Stimulated activated CD8-positive, alpha-beta memory T cell treated with anti-CD3 and anti-CD28 coated beads, Interleukin-12 subunit alpha, Interleukin-12 subunit beta, amount 100 ng/mL, for 4 hours (primary cell): ENCODE measurements around the gene MASP1.

ENCODE experiments used
- DNase-seq: peaks from one replicate; pipeline ENCODE4 v3.0.0-alpha.2; 2020; ENCODE audit warnings: low read depth

MASP1 gene

DNA sequence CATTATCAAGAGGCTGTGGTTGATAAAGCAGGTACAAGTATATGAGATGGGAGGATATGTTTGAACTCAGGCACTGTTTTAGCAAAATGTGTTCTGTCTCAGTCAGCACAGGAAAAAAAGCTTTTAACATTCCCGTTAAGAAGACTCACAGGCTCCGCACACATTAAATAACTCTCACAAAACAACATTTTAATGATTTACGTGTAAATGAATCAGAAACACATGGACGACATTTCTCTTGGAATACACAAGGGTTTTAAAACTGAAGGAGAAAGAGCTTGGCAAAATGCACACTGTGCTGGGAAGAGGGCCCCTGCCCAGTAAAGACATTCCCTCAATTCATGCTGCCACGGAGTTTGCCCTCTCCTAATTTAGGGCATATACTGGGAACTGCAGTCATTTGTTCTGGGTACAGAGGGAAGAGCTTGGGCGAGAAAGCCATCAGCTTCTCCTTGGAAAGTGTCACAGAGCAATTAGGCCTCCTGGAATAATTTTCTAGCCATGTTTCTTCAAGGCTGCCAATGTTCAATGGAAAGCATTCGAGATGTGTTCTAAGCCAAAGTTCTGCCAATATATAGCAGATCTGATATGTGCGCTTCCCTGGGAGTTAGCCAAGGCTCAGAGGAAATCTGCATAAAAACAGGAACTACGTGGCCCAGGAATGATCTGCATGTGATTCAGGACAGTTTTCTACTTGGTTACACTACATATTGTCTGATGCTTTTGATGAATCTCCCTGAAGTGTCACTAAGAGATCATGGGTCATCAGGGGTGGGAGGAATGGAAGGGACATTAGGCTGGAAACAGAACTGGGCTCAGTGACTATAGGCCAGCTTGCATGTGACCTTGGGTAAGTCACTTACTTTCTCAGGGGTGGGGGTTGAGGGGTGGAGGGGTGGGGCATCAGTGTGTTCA, 2.2 kb upstream of the MASP1 start:
- DNase-seq = no peak

DNA sequence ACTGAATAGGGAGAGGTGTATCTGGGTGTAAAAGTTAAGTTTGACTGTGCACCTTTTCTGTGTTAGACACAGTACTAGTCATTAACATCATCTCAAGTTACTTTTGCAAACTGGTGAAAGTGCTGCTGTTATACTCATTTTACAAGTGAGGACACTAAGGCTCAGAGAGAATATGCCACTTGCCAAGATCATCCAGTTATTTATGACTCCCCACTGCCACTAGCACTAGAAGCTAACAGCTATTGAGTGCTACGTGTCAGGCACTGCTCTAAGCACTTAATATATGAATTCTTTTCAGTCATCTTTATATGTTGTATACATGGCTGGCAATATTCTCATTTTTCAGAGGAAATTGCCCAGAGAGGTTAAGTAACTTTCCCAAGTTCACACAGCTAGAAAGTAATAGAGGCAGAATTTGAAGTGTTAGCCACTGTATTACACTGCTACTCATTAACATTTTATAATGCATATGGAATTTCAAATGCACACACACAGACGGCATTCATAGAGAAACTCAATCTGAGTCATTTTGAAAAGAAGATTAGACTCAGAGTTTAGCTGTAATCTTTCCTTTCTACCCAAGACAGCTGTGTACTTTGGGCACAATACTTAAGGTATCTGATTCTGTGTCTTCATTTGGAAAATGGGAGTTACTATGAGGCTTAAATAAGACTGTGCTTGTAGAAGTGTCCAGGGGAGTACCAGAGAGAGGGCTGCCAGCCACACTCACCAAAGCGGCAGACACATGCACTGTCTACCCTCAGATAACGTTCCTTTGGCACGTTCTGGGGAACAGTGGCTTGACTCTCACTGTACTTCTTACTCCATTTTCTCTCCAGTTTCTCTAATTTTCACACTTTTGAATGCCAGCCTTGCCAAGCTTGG, 1.3 kb upstream of the MASP1 start:
- no peak for DNase-seq

DNA sequence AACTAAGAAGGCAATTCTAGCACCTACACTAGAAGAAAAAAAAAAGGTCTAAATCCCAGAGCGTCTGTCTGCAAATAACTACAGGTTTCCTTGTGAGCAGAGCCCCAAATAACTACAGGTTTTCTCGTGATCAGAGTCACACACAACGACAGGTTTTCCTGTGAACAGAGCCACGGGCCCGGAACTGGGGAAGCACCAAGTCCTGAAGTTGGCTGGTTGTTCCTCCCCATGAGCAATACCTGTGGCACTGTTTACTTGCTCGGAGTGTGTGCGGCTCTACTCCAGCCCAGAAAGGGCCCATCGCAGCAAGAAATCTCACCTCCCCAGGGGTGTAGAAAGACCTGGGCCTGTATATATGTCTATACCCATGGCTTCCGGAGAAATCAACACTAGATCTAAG, 644 bp upstream of the MASP1 start:
- no peak for DNase-seq

- no peak for DNase-seq
These were observed 481 bp downstream of the MASP1 start for GRCh38 chr3:187291001-187291511.

DNA sequence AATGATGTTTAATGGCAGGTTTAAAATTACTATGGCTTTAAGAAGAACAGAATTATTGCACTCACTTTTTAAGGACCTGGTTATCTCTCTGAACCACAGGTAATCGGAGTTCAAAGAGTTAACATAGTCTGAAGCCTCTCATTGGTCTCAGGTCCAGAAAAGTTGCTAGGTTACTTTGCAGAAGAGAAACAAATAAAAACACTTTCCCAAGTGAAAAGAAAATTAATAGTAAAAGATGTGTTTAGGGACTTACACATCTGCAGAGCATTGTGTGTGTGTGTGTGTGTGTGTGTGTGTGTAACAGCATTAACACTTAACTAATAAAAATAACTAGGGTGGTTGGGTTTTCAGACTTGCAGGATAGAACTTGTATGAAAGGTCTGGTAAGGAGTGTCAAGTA, 1.0 kb downstream of the MASP1 start:
- DNase-seq = no peak

- no peak for DNase-seq
These were observed 2.5 kb downstream of the MASP1 start for GRCh38 chr3:187288855-187289605.

DNA sequence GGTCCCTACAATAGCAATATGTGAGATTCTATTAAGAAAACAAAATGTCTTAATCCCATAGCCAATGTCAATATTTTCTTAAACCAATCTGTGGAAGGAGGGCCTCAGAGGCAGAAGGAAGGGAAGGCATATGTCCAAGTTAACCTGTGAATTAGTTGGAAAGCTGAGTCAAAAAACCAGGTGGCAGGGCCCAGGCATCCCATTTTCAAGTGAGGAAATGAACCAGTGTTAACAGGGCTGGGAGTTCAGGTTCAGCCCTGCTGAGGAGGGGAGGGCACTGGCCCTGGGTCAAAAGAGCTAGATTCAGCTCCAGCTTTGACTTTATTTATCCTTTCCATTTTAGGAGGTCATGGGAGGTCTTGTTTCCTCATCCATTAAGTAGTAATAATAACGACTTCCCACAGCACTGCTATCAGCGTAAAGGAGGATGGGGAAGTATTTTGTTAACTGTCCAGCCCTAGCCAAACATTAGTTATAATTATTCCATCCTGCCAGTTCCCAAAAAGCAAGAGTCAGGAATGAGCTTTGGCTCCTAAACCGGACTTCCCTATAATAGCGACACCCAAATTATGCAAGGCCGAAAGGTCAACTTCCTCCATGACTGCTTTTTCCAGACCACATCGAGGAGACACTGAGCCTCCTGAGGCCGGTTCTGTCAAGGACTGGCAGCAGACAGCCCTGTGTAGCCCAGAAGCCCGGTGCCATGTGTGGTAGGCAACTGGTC, 3.2 kb downstream of the MASP1 start:
- no peak for DNase-seq

DNA sequence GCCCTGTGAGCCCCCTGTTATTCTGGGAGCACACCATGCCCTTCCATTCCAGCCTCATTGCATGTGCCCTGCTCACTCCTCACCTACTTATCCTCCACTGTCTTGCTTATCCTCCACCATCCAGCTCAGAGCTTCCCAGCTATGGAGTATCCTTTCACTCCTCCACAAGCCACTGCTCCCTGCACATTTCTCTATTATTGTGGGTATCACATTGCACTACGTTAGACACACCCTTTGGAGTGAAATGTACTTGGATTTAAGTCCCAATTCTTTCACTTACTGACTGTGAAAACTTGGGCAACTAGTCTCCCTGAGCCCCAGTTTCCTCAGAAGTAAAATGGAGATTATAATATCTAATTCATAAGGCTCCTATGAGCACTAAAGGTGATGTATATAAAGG, 4.3 kb downstream of the MASP1 start:
- DNase-seq = no peak

DNA sequence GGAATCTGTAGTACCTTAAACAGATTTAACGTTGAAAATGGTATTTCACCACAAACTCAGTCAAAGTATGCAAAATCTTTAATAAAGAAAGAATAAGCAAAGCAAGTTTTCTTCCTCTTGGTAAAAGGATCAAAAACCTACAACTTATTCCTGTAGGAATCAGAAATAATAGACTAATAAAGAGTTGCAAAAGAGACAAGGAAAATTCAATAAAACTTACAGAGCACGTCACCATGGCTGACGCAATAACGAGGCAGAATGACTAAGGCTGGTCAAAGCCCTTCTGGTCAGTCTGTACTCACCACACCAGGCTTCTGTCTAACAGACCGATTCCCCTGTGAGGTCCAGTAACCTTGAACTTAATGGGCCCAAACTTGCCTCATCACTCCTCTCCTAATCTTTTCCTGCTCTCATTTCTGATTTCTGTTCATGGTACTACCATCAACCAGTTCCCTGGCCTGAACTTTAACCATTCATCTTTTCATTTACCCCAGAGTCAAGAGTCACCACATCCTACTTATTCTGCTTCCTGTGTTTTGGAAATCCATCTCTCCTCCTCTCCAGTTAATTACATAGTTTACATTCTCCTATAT, 5.0 kb downstream of the MASP1 start:
- DNase-seq = no peak

- no peak for DNase-seq
These were observed 10.3 kb downstream of the MASP1 start for GRCh38 chr3:187281191-187281714.

DNA sequence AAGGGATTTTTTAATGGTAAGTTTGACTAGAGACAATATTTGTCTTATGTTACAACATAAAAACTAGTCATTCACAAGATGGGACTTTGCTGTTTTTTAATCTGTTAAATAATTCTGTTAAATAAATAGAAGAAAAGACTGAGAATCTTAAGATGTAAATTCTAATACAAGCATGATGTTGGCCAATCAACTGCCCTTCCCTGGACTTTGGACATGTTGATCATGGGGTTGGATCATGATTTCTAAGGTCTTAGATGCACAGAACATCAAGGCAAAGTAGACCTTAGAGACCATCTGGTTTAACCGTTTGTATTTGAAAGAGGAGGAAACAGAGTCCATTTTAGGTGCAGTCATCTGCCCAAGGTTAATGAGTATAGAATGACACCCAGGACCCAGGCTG, 10.9 kb downstream of the MASP1 start:
- no peak for DNase-seq

- DNase-seq = no peak
These were observed 14.4 kb downstream of the MASP1 start for GRCh38 chr3:187277129-187277462.

DNA sequence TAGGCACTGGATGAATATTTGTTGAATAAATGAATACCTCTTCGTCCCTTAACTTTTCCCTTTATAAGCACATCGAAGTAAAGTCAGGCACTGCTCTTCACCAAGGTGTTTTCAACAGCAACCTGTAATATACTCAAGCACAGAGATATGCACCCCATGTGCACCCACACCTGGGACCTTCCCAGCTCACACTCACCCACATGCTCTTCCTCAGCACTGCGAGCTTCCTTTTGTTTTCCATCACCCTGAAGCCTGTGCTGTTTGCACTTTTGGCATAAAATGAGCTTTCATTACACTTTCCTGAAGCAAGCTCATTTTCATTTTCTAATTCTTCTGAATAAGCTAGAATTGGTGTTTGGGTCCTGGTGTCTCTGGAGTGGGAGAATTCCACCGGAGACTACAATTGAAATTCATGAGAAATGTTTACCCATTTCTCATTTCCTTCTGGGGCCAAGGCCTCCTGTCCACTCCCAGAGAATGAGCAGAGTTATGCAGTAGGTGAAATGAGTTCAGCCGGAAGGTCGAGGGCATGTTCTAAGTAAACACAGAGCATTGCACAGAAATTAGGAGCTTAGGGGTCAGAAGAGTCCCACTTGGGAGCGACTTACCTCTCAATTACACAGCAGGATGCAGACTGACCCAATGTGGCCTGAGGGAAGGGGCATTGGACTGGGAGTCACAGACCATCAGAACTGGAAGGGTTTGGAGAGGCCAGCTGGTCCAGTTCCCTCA, 15.0 kb downstream of the MASP1 start:
- DNase-seq = no peak

- no peak for DNase-seq
These were observed 16.6 kb downstream of the MASP1 start for GRCh38 chr3:187274977-187275338.

DNA sequence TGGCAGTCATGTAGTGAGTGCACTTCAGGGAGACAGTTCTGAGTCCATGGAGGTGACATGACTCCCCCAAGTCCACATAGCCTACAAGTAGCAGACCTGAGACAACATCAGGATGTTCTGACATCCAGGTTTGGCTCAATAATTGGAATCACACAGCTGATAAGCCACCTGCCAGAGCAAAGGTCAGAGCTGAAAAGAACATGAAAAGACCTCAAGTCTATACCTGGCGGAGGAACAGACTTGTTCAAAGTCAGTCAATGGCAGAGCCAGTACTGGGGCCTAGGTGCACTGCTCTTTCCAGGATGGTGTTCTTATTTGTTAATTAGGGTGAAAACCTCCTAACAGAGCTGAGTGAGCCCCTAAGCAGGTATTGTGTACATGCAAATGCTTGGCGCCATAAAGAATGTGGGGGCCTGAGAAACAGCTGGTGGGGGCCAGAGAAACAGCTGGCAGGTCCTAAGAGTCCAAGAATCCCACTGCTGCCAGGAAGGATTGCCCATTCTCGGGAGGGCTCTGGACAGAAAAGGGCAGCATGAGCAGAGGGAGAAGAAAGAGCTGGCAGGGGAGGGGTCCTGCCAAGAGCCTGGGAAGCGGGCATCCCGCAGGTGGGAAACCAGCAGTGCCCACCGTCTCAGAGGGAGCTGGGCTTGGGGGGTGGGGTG, 17.1 kb downstream of the MASP1 start:
- DNase-seq = no peak

DNA sequence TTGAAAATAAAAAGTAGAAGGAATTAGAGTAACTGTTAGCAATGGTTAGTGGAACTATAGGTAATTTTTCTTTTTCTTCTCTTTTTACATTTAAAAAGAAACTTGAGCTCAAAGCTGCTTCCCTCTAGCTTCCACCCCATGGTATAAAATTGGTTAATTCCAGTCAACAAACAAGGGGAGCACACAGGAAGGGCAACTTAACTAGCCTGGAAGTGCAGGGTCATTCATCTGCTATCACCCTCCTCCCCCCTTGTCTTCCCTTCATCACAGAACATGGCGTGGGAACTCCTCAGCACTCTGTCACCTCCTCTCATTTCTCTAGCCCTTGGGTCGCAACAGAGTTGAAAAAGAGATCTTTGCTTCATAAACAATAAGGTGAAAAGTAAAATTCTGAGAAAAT, 20.0 kb downstream of the MASP1 start:
- DNase-seq = no peak

GRCh38 chr3:187269486-187269885, 22.1 kb downstream of the MASP1 start:
- no peak for DNase-seq

DNA sequence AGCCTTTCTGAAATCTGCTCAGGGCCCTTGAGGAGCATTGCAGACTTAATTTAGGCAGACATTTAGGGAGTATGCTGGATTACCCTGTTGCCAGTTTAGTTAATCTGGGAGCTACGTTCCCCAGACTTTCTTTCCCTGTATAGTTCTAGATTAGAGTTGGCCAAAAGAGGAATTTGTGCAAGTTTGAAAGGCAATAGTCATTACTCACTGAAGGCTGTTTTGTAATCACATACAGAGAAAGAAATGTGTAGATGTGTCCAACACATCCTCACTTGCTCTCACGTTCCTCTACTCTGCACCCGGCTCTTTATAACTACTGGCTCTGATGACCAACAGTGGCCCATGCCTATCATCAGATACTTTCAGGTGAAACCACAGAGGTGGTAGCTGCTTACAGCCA, 24.2 kb downstream of the MASP1 start:
- DNase-seq = no peak

GRCh38 chr3:187266691-187267090, 24.8 kb downstream of the MASP1 start:
- no peak for DNase-seq

DNA sequence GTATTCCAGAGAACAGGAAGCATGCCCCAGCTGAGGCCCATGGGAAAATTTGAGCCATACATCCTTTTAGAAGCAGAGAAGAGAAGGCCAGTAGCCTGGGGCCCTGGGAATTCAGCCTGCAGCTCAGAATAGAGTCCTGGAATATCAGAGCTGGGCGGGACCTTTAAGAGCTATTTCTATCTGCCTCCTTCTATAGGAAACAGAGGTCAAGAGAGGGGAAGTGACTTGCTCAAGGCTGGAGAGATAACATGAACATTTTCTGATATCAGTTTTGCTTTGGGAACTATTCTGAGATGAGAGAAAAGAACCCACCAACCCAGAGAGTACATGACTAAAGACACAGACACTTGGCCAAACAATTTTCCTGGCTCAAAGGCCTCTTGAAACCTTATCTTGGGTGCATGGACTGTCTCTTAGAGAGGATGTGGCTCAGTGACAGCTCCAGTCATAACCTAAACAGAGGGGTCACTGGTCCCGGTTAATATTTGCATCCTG, 26.0 kb downstream of the MASP1 start:
- no peak for DNase-seq
